H1 (cell line): ENCODE data around the gene MYDGF. TPM values are rescaled to one million over a fixed set of nuclear protein-coding genes. Genes with fewer than 3 reads are reported as not detected.

Experiments
- CTCF ChIA-PET: fragments of 300-600 bp; sonication (Branson Sonifier 250); formaldehyde crosslinking; loops from one replicate; lab custom pipeline; 2021; ENCODE audit not compliant: partially characterized antibody; lab: Charles Lee
- POLR2A ChIA-PET: fragments of 300-600 bp; sonication (Branson Sonifier 250); formaldehyde crosslinking; loops from one replicate; lab custom pipeline; 2021; ENCODE audit warnings: inconsistent platforms; ENCODE audit not compliant: partially characterized antibody; lab: Charles Lee
- DNase-seq, 2 experiments: peaks; one replicate each; pipeline versions ENCODE4 v3.0.0 to v3.0.0-alpha.2; 2010 to 2022; ENCODE audit warnings: low spot score in 2 of 2, low read depth in 1 of 2, mixed read lengths in 1 of 2
- FAIRE-seq: peaks from 2 replicates; lab custom pipeline; 2011; peaks lifted over from hg19 to GRCh38; lab: Jason Lieb, UNC
- H2AFZ ChIP-seq: 2 replicates; pipeline ENCODE4 v1.8.1; 2012; ENCODE audit warnings: low read length, inconsistent platforms
- H2AK5ac ChIP-seq: 2 replicates; pipeline ENCODE4 v1.6.1; 2013; ENCODE audit warnings: low read depth, low read length
- H2BK120ac ChIP-seq: replicated peaks from 2 replicates; pipeline ENCODE3; 2013; ENCODE audit warnings: low read depth, low read length, inconsistent platforms
- H2BK12ac ChIP-seq: 2 replicates; pipeline ENCODE4 v1.6.1; 2013; ENCODE audit warnings: low read depth, low read length
- H2BK15ac ChIP-seq: 2 replicates; pipeline ENCODE4 v1.6.1; 2013; ENCODE audit warnings: low read length
- H2BK20ac ChIP-seq: 2 replicates; pipeline ENCODE4 v1.6.1; 2013; ENCODE audit warnings: low read length
- H2BK5ac ChIP-seq: 2 replicates; pipeline ENCODE4 v1.6.1; 2013; ENCODE audit warnings: low read depth, low read length
- H3K14ac ChIP-seq: 2 replicates; pipeline ENCODE4 v1.6.1; 2013; ENCODE audit warnings: inconsistent platforms; ENCODE audit not compliant: insufficient read length
- H3K18ac ChIP-seq: 2 replicates; pipeline ENCODE4 v1.6.1; 2013; ENCODE audit warnings: low read length; ENCODE audit errors: extremely low read depth
- H3K23ac ChIP-seq: 2 replicates; pipeline ENCODE4 v1.6.1; 2013; ENCODE audit warnings: inconsistent platforms; ENCODE audit not compliant: insufficient read length
- H3K23me2 ChIP-seq: 2 replicates; pipeline ENCODE4 v1.6.1; 2013; ENCODE audit warnings: low read depth, low read length
- H3K27ac ChIP-seq: 2 replicates; pipeline ENCODE4 v1.6.1; 2011; ENCODE audit warnings: low read depth, low read length, inconsistent platforms
- H3K27me3 ChIP-seq, 4 experiments: replicated peaks in 1 of 4; 1 replicate in 1 of 4; 2 replicates in 3 of 4; pipeline versions ENCODE4 v1.6.1 to v1.8.1; 2011 to 2013; ENCODE audit warnings: low read length in 3 of 4, mild to moderate bottlenecking in 3 of 4, inconsistent platforms in 2 of 4, mixed read lengths in 2 of 4, moderate library complexity in 1 of 4; ENCODE audit not compliant: control insufficient read depth in 3 of 4, insufficient read depth in 3 of 4; ENCODE audit errors: extremely low read depth in 1 of 4
- H3K36me3 ChIP-seq, 4 experiments: 2 replicates each; pipeline versions ENCODE4 v1.6.1 to v1.8.1; 2011 to 2013; ENCODE audit warnings: mild to moderate bottlenecking in 4 of 4, low read length in 3 of 4, moderate library complexity in 2 of 4, control low read depth in 1 of 4, inconsistent platforms in 1 of 4; ENCODE audit not compliant: insufficient read depth in 4 of 4, control insufficient read depth in 2 of 4
- H3K4ac ChIP-seq: replicated peaks from 2 replicates; pipeline ENCODE3; 2013; ENCODE audit warnings: low read length, low read depth, mixed read lengths, inconsistent platforms; ENCODE audit not compliant: insufficient read length
- H3K4me1 ChIP-seq, 4 experiments: replicated peaks in 1 of 4; 1 replicate in 1 of 4; 2 replicates in 3 of 4; pipeline versions ENCODE4 v1.6.1 to v1.8.1; 2011 to 2013; ENCODE audit warnings: low read length in 3 of 4, inconsistent platforms in 2 of 4, mixed read lengths in 1 of 4; ENCODE audit not compliant: insufficient read depth in 4 of 4, control insufficient read depth in 3 of 4
- H3K4me2 ChIP-seq, 2 experiments: 2 replicates each; pipeline versions ENCODE4 v1.6.1 to v1.8.1; 2011 to 2013; ENCODE audit warnings: low read depth in 2 of 2, low read length in 2 of 2, control low read depth in 1 of 2, inconsistent platforms in 1 of 2, mild to moderate bottlenecking in 1 of 2; ENCODE audit not compliant: insufficient read depth in 1 of 2
- H3K4me3 ChIP-seq, 4 experiments: fragments of 200-600, 300-600 bp in 1 of 4; sonication (generic), shearing (Covaris generic), sonication (Bioruptor Twin) in 1 of 4; 2 replicates each; pipeline versions ENCODE4 v1.5.1 to v1.8.1; 2011 to 2016; ENCODE audit warnings: low read length in 4 of 4, low read depth in 3 of 4, control low read depth in 2 of 4, inconsistent platforms in 2 of 4, mild to moderate bottlenecking in 2 of 4, mixed read lengths in 1 of 4, moderate library complexity in 1 of 4; ENCODE audit not compliant: insufficient read depth in 2 of 4; ENCODE audit errors: extremely low read depth in 1 of 4
- H3K56ac ChIP-seq: replicated peaks from 2 replicates; pipeline ENCODE3; 2013; ENCODE audit warnings: low read depth, mild to moderate bottlenecking, mixed read lengths, low read length, inconsistent platforms; ENCODE audit not compliant: insufficient read length
- H3K79me1 ChIP-seq: 2 replicates; pipeline ENCODE4 v1.6.1; 2013; ENCODE audit warnings: low read depth, low read length, control low read depth
- H3K79me2 ChIP-seq, 2 experiments: 2 replicates each; pipeline versions ENCODE4 v1.6.1 to v1.8.1; 2012 to 2013; ENCODE audit warnings: low read length in 2 of 2, mild to moderate bottlenecking in 2 of 2, inconsistent platforms in 1 of 2; ENCODE audit not compliant: insufficient read depth in 2 of 2, control insufficient read depth in 1 of 2
- H3K9ac ChIP-seq, 4 experiments: replicated peaks in 1 of 4; 1 replicate in 1 of 4; 2 replicates in 3 of 4; pipeline versions ENCODE4 v1.6.1 to v1.8.1; 2011 to 2013; ENCODE audit warnings: low read depth in 3 of 4, low read length in 3 of 4, control low read depth in 2 of 4, mild to moderate bottlenecking in 2 of 4, moderate library complexity in 2 of 4, inconsistent platforms in 1 of 4; ENCODE audit errors: extremely low read depth in 1 of 4
- H3K9me3 ChIP-seq, 2 experiments: 2 replicates each; pipeline versions ENCODE4 v1.6.1 to v1.8.1; 2012 to 2013; ENCODE audit warnings: mild to moderate bottlenecking in 2 of 2, moderate library complexity in 2 of 2, control low read depth in 1 of 2, inconsistent platforms in 1 of 2, low read depth in 1 of 2, low read length in 1 of 2, mixed read lengths in 1 of 2; ENCODE audit not compliant: insufficient read depth in 2 of 2
- H4K20me1 ChIP-seq, 2 experiments: replicated peaks in 1 of 2; 2 replicates each; pipeline versions ENCODE3 to v1.8.1; 2011 to 2013; ENCODE audit warnings: inconsistent platforms in 2 of 2, low read length in 2 of 2, mild to moderate bottlenecking in 1 of 2; ENCODE audit not compliant: insufficient read depth in 2 of 2, control insufficient read depth in 1 of 2
- H4K5ac ChIP-seq: 2 replicates; pipeline ENCODE4 v1.6.1; 2013; ENCODE audit warnings: low read length, low read depth, mixed read lengths, inconsistent platforms; ENCODE audit not compliant: insufficient read length
- H4K8ac ChIP-seq: 2 replicates; pipeline ENCODE4 v1.8.0; 2013; ENCODE audit warnings: mild to moderate bottlenecking, moderate library complexity, low read length, inconsistent platforms; ENCODE audit not compliant: insufficient read depth; ENCODE audit errors: extremely low read depth
- H4K91ac ChIP-seq: replicated peaks from 2 replicates; pipeline ENCODE3; 2013; ENCODE audit warnings: low read length, mixed read lengths, inconsistent platforms; ENCODE audit not compliant: insufficient read length
- BRCA1 ChIP-seq: IDR thresholded peaks from 2 replicates; pipeline ENCODE4 v1.6.1; 2012; ENCODE audit warnings: low read depth, low read length, improper control_type of control experiment
- MAFK ChIP-seq: IDR thresholded peaks from 2 replicates; pipeline ENCODE4 v1.6.1; 2012; ENCODE audit warnings: low read depth, mild to moderate bottlenecking, improper control_type of control experiment, low read length
- NANOG ChIP-seq: IDR thresholded peaks from 2 replicates; pipeline ENCODE4 v1.6.1; 2011; ENCODE audit warnings: low read length, low read depth, mild to moderate bottlenecking, inconsistent platforms; ENCODE audit not compliant: insufficient read depth, poor library complexity, severe bottlenecking
- PHF8 ChIP-seq: fragments of 200-600 bp; sonication (generic); conservative IDR thresholded peaks from 2 replicates; pipeline ENCODE4 v1.7.1; 2012; ENCODE audit warnings: low read depth, mild to moderate bottlenecking, inconsistent platforms, low read length, moderate library complexity
- SP2 ChIP-seq: IDR thresholded peaks from 2 replicates; pipeline ENCODE4 v1.6.1; 2012; ENCODE audit warnings: mild to moderate bottlenecking, low read length, inconsistent platforms
- SUZ12 ChIP-seq: fragments of 200-600 bp; sonication (generic); IDR thresholded peaks from 2 replicates; pipeline ENCODE4 v1.6.1; 2012; ENCODE audit warnings: mild to moderate bottlenecking, inconsistent platforms, low read length, moderate library complexity, mixed read lengths
- TAF7 ChIP-seq: optimal IDR thresholded peaks from 2 replicates; pipeline ENCODE3; 2011; ENCODE audit warnings: low read depth, mild to moderate bottlenecking, inconsistent platforms, low read length, moderate library complexity, borderline replicate concordance
- WGBS, 2 experiments: shearing (Covaris generic) in 1 of 2; methylation state at CpG; one replicate each; pipeline versions ENCODE4 v1.1.6 to v1.1.7; 2013 to 2015; ENCODE audit warnings: low lambda C conversion rate in 2 of 2, mixed read lengths in 2 of 2, inconsistent platforms in 1 of 2, low coverage in 1 of 2, missing lambda C conversion rate in 1 of 2; ENCODE audit not compliant: insufficient replicate concordance in 2 of 2, insufficient coverage in 1 of 2, insufficient read length in 1 of 2; ENCODE audit errors: extremely low coverage in 1 of 2, missing lambda C conversion rate in 1 of 2; 5-methylcytosine and 5-hydroxymethylcytosine counted together
- polyA plus RNA-seq, 7 experiments: library from polyadenylated mRNA; depleted of rRNA in 3 of 7; stranded (reverse) in 5 of 7; unstranded in 2 of 7; fragments of >200 nt in 5 of 7; fragments of 200-250 nt in 2 of 7; gene quantifications; 1 replicate in 5 of 7; 2 replicates in 1 of 7; 4 replicates in 1 of 7; pipeline versions ENCODE4 v1.2.1 to v1.2.3, GENCODE V29; 2011 to 2013; ENCODE audit warnings: missing spikeins in 2 of 7, mixed read lengths in 2 of 7
- total RNA-seq: library from RNA; stranded (reverse); fragmentation: NEBNext Ultra II Directional; extraction: Animal tissue kit (Norgen Biotek cat#: 25700); gene quantifications from 2 replicates; pipeline ENCODE4 v1.2.1, GENCODE V29; 2021
- TF ChIP-seq, protein P1 (sequence below), 3 experiments: IDR thresholded peaks; 1 replicate in 2 of 3; 2 replicates in 1 of 3; pipeline versions ENCODE4 v1.5.1 to v1.6.1; 2011; ENCODE audit warnings: low read length in 3 of 3, mild to moderate bottlenecking in 3 of 3, inconsistent platforms in 2 of 3, low read depth in 1 of 3, moderate library complexity in 1 of 3; ENCODE audit not compliant: insufficient read depth in 1 of 3; ENCODE audit errors: control extremely low read depth in 1 of 3

Gene MYDGF
- total and polyA plus RNA-seq, 2 of the 8 experiments (the other 6 are each of a cell fraction or from before 2014, with no cell fraction given): 40.6 to 51.1 TPM

DNA sequence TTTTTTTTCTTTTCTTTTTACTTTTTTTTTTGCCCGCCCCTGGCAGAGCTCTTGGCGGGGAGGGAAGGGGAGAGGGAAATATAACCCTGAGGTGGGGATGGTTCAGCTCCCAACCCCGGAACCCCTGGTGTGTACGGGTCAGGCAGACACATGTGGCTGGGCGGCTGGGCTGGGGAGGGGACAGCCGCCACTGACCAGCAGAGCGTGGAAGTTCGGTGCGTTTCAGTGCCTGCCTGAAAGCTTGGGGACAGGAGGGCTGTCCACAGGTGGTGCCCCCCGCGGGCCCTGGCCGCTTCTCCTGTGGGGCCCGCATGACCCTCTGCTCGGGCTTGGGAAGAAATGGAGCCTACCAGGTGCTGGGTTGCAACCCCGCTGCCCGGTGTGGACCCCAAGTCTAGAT lies 5.2 kb upstream of the MYDGF start:
- 91% methylated on average over 14 of the region's 16 CpGs; no CpG with 5 or more reads in 1 of the 2 experiments for WGBS, 2 experiments
- Histone ChIP-seq H3K4me3 (no peak overlapping the region), H3K79me1 (no peaks in the 10 kb centered on the region), H3K23me2 (0 out of 2 replicates have a peak, but pooled peaks cover 2% of the 10 kb centered on the region), H4K5ac (no peak overlapping the region), H3K27ac (no peak overlapping the region), H3K14ac (no peak overlapping the region), H3K18ac (no peak overlapping the region), H4K8ac (no peak overlapping the region), H3K36me3 (peaks cover 0 to 2% (median 1%) of the 10 kb centered on the region in 4 experiments; a peak in 3 of 8 replicates), H3K4ac (no peak overlapping the region), H3K27me3 (no peaks in the 10 kb centered on the region; a peak in 1 of 7 replicates), H2BK15ac (no peak overlapping the region), H4K20me1 (peaks cover 0 to 1% of the 10 kb centered on the region in 2 experiments), H3K4me1 (peaks cover 0 to 11% (median 9%) of the 10 kb centered on the region in 4 experiments; a peak in 6 of 7 replicates), H3K23ac (no peak overlapping the region), H3K4me2 (no peak overlapping the region), H3K9ac (no peak overlapping the region), H2AK5ac (no peak overlapping the region), H2BK120ac (no peak overlapping the region), H2BK20ac (no peak overlapping the region), H2AFZ (no peak overlapping the region), H3K79me2 (no peaks in the 10 kb centered on the region), H2BK5ac (no peak overlapping the region), H3K56ac (no peak overlapping the region), H2BK12ac (no peak overlapping the region), H4K91ac (no peak overlapping the region), H3K9me3 (no peaks in the 10 kb centered on the region)
- ChIA-PET CTCF (no interaction called here), POLR2A (interaction anchor here (0.7 kb wide), 1 partner anchor 71 kb away, joined by 3 read pairs; no protein-coding TSS in a partner anchor)
- no peak for DNase-seq
- FAIRE-seq: no peak
- TF ChIP-seq MAFK (no peak), SP2 (no peak), SUZ12 (no peak), PHF8 (no peak), BRCA1 (no peak), NANOG (no peak), TAF7 (no peak)
- TF ChIP-seq, protein P1, sequence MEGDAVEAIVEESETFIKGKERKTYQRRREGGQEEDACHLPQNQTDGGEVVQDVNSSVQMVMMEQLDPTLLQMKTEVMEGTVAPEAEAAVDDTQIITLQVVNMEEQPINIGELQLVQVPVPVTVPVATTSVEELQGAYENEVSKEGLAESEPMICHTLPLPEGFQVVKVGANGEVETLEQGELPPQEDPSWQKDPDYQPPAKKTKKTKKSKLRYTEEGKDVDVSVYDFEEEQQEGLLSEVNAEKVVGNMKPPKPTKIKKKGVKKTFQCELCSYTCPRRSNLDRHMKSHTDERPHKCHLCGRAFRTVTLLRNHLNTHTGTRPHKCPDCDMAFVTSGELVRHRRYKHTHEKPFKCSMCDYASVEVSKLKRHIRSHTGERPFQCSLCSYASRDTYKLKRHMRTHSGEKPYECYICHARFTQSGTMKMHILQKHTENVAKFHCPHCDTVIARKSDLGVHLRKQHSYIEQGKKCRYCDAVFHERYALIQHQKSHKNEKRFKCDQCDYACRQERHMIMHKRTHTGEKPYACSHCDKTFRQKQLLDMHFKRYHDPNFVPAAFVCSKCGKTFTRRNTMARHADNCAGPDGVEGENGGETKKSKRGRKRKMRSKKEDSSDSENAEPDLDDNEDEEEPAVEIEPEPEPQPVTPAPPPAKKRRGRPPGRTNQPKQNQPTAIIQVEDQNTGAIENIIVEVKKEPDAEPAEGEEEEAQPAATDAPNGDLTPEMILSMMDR (IDR thresholded peaks at IDR 0.05; ENCODE audit: control extremely low read depth in 1 of 3, insufficient read depth in 1 of 3, low read depth in 1 of 3, low read length in 3 of 3): no peak
